Subcutaneous abdominal adipose tissue (tissue), 5 donors: Measurements from ENCODE around the gene AMOT.

ENCODE experiments used
- H3K27ac ChIP-seq: one replicate; pipeline ENCODE4 v1.7.0; 2013; ENCODE audit warnings: low read depth, mild to moderate bottlenecking, inconsistent platforms, low read length, moderate library complexity
- H3K27me3 ChIP-seq, 5 donors: one replicate each; pipeline ENCODE4 v1.7.0; 2013; ENCODE audit warnings: low read length in 5 of 5, inconsistent platforms in 1 of 5; ENCODE audit not compliant: control insufficient read depth in 5 of 5, insufficient read depth in 4 of 5
- H3K36me3 ChIP-seq, 5 donors: one replicate each; pipeline ENCODE4 v1.7.0; 2013; ENCODE audit warnings: low read length in 5 of 5; ENCODE audit not compliant: control insufficient read depth in 5 of 5, insufficient read depth in 5 of 5
- H3K4me1 ChIP-seq, 5 donors: one replicate each; pipeline ENCODE4 v1.7.0; 2013; ENCODE audit warnings: low read length in 5 of 5, mild to moderate bottlenecking in 3 of 5, moderate library complexity in 1 of 5; ENCODE audit not compliant: control insufficient read depth in 5 of 5, insufficient read depth in 5 of 5
- H3K4me3 ChIP-seq, 5 donors: one replicate each; pipeline ENCODE4 v1.7.0; 2013; ENCODE audit warnings: low read length in 5 of 5, low read depth in 1 of 5
- H3K9ac ChIP-seq, 5 donors: one replicate each; pipeline ENCODE4 v1.7.0; 2013; ENCODE audit warnings: low read length in 5 of 5, mild to moderate bottlenecking in 4 of 5, moderate library complexity in 3 of 5
- H3K9me3 ChIP-seq, 5 donors: one replicate each; pipeline ENCODE4 v1.7.0; 2013; ENCODE audit warnings: low read length in 5 of 5; ENCODE audit not compliant: control insufficient read depth in 5 of 5
- donor health status: healthy.
- donor health status: healthy.
- donor health status: healthy.
- donor health status: healthy.
- donor health status: healthy.

The AMOT gene

GRCh38 chrX:112841820-112842157, 1.2 kb upstream of the AMOT start:
- peaks cover 0 to 18% (median 13%) of the 10 kb centered on the region in 5 donors for H3K4me1 ChIP-seq
- H3K27me3 ChIP-seq, result peaks cover 0 to 11% (median 9%) of the 10 kb centered on the region in 5 donors
- H3K9ac ChIP-seq, result peak overlapping the region in 2 of 5 donors; percentile 38 to 48
- no peaks in the 10 kb centered on the region for H3K36me3 ChIP-seq
- no peaks in the 10 kb centered on the region for H3K9me3 ChIP-seq
- H3K27ac ChIP-seq, result no peak overlapping the region
- peak overlapping the region; percentile 39 to 91 (median 78) for H3K4me3 ChIP-seq

GRCh38 chrX:112841114-112841819, 636 bp upstream of the AMOT start:
- Histone ChIP-seq H3K9ac (peak overlapping the region in 4 of 5 donors; percentile 53 to 72 (median 60)), H3K27me3 (peaks cover 0 to 11% (median 9%) of the 10 kb centered on the region in 5 donors), H3K36me3 (no peaks in the 10 kb centered on the region), H3K4me3 (peak overlapping the region; percentile 74 to 91 (median 80)), H3K27ac (peak overlapping the region; percentile 61), H3K9me3 (no peaks in the 10 kb centered on the region), H3K4me1 (peaks cover 0 to 15% (median 11%) of the 10 kb centered on the region in 5 donors)

- Histone ChIP-seq H3K9ac (peak overlapping the region in 2 of 5 donors; percentile 65 to 67), H3K4me3 (peak overlapping the region; percentile 74 to 91 (median 78)), H3K27me3 (peaks cover 0 to 11% (median 9%) of the 10 kb centered on the region in 5 donors), H3K27ac (no peak overlapping the region), H3K36me3 (no peaks in the 10 kb centered on the region), H3K9me3 (no peaks in the 10 kb centered on the region), H3K4me1 (peaks cover 0 to 14% (median 5%) of the 10 kb centered on the region in 5 donors)
These were observed 775 bp downstream of the AMOT start for GRCh38 chrX:112839856-112840255.

- Histone ChIP-seq H3K36me3 (no peaks in the 10 kb centered on the region), H3K4me1 (peaks cover 0 to 17% (median 5%) of the 10 kb centered on the region in 5 donors), H3K9ac (no peak overlapping the region), H3K4me3 (no peak overlapping the region), H3K27ac (no peak overlapping the region), H3K27me3 (peaks cover 0 to 8% (median 6%) of the 10 kb centered on the region in 5 donors), H3K9me3 (no peaks in the 10 kb centered on the region)
These were observed 3.1 kb downstream of the AMOT start for GRCh38 chrX:112837531-112837930.

- peaks cover 0 to 4% (median 3%) of the 10 kb centered on the region in 5 donors for H3K27me3 ChIP-seq
- no peaks in the 10 kb centered on the region for H3K36me3 ChIP-seq
- no peak overlapping the region for H3K9ac ChIP-seq
- H3K4me3 ChIP-seq, result no peak overlapping the region
- H3K27ac ChIP-seq, result no peak overlapping the region
- no peaks in the 10 kb centered on the region for H3K9me3 ChIP-seq
- peaks cover 0 to 8% (median 7%) of the 10 kb centered on the region in 5 donors for H3K4me1 ChIP-seq
These were observed 5.6 kb downstream of the AMOT start for GRCh38 chrX:112835019-112835418.

- peaks cover 0 to 3% (median 0%) of the 10 kb centered on the region in 5 donors for H3K27me3 ChIP-seq
- no peak overlapping the region for H3K9ac ChIP-seq
These were observed 6.4 kb downstream of the AMOT start for GRCh38 chrX:112834031-112834845.

GRCh38 chrX:112832481-112833095, 8.0 kb downstream of the AMOT start:
- no peaks in the 10 kb centered on the region for H3K9me3 ChIP-seq
- H3K4me3 ChIP-seq, result no peak overlapping the region
- H3K9ac ChIP-seq, result no peak overlapping the region
- H3K27ac ChIP-seq, result no peak overlapping the region
- peaks cover 0 to 4% (median 0%) of the 10 kb centered on the region in 5 donors for H3K27me3 ChIP-seq
- peaks cover 0 to 7% (median 4%) of the 10 kb centered on the region in 5 donors for H3K4me1 ChIP-seq
- no peaks in the 10 kb centered on the region for H3K36me3 ChIP-seq

More at GRCh38 chrX:112834031-112834845, 6.4 kb downstream of the AMOT start:
- no peaks in the 10 kb centered on the region for H3K9me3 ChIP-seq
- H3K4me1 ChIP-seq, result peaks cover 0 to 7% (median 4%) of the 10 kb centered on the region in 5 donors
- H3K4me3 ChIP-seq, result no peak overlapping the region
- H3K27ac ChIP-seq, result no peak overlapping the region
- H3K36me3 ChIP-seq, result no peaks in the 10 kb centered on the region

GRCh38 chrX:112830540-112830939, 10.1 kb downstream of the AMOT start:
- Histone ChIP-seq H3K9me3 (no peaks in the 10 kb centered on the region), H3K27me3 (peaks cover 0 to 4% (median 0%) of the 10 kb centered on the region in 5 donors), H3K4me1 (peaks cover 0 to 7% (median 4%) of the 10 kb centered on the region in 5 donors), H3K27ac (no peak overlapping the region), H3K36me3 (no peaks in the 10 kb centered on the region), H3K4me3 (no peak overlapping the region), H3K9ac (no peak overlapping the region)

- peaks cover 0 to 10% (median 5%) of the 10 kb centered on the region in 5 donors for H3K27me3 ChIP-seq
- H3K9me3 ChIP-seq, result no peaks in the 10 kb centered on the region
- H3K4me1 ChIP-seq, result peaks cover 0 to 7% (median 0%) of the 10 kb centered on the region in 5 donors
- H3K36me3 ChIP-seq, result no peaks in the 10 kb centered on the region
- no peak overlapping the region for H3K4me3 ChIP-seq
- H3K27ac ChIP-seq, result no peak overlapping the region
- no peak overlapping the region for H3K9ac ChIP-seq
These were observed 13.2 kb downstream of the AMOT start for GRCh38 chrX:112827292-112827903.
